22Rv1 (cell line): ENCODE results near the gene ZNF207.

Experiments used
- ZFX ChIP-seq: fragments of 450-650 bp; IDR thresholded peaks from 2 replicates; pipeline ENCODE4 v1.6.1; 2017; ENCODE audit warnings: antibody characterized with exemption, borderline replicate concordance
- TF ChIP-seq, protein P1 (sequence below): fragments of 450-650 bp; IDR thresholded peaks from 2 replicates; pipeline ENCODE4 v1.5.1; 2017; ENCODE audit warnings: mild to moderate bottlenecking

DNA sequence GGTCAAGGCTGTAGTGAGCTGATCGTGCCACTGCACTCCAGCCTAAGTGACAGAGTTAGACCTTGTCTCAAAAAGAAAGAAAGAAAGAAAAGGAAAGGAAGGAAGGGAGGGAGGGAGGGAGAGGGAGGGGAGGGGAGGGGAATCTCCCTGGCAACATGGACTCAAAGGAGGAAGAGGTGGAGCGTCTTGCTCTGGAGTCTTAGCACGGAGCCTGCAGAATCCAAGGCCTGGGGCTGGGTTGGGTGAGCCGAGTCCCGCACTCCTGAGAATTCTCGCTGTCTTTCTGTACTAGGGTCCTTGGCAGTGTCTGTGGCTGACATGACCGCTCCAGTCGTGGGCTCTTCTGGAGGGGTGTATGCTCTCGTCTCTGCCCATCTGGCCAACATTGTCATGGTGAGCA is 44.9 kb upstream of the ZNF207 start:
- TF ChIP-seq, protein P1, sequence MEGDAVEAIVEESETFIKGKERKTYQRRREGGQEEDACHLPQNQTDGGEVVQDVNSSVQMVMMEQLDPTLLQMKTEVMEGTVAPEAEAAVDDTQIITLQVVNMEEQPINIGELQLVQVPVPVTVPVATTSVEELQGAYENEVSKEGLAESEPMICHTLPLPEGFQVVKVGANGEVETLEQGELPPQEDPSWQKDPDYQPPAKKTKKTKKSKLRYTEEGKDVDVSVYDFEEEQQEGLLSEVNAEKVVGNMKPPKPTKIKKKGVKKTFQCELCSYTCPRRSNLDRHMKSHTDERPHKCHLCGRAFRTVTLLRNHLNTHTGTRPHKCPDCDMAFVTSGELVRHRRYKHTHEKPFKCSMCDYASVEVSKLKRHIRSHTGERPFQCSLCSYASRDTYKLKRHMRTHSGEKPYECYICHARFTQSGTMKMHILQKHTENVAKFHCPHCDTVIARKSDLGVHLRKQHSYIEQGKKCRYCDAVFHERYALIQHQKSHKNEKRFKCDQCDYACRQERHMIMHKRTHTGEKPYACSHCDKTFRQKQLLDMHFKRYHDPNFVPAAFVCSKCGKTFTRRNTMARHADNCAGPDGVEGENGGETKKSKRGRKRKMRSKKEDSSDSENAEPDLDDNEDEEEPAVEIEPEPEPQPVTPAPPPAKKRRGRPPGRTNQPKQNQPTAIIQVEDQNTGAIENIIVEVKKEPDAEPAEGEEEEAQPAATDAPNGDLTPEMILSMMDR = no peak
- no peak for TF ChIP-seq ZFX
